Left cardiac atrium (tissue), 4 donors: ENCODE results near the gene MEF2D. TPM values are rescaled to one million over a fixed set of nuclear protein-coding genes. Genes with fewer than 3 reads are reported as not detected.

ENCODE experiments used
- ATAC-seq, 2 donors: fragments of 200-7000 bp; cut with Tn5 transposase; one replicate each; pipeline ENCODE4 v1.9.1; 2020; ENCODE audit warnings: mild to moderate bottlenecking in 2 of 2, moderate library complexity in 2 of 2
- DNase-seq: peaks from one replicate; pipeline ENCODE4 v3.0.0-alpha.2; 2020
- intact Hi-C, 2 donors: fragments of 100-400 bp; cut with DNase I; formaldehyde crosslinking; loops; one replicate each; pipeline versions ENCODE4 v1.14.1 to v1.15.1; 2022 to 2023
- total RNA-seq, 2 donors: library from RNA; stranded (reverse); fragmentation: NEBNext Ultra II Directional; extraction: Animal tissue kit (Norgen Biotek cat#: 25700); gene quantifications; one replicate each; pipeline ENCODE4 v1.2.1, GENCODE V29; 2021
- donor health status: DM: no; HTN: yes; CAD: no.
- donor health status: DM: no; HTN: yes; CAD: no; lungs with severe emphysema.
- donor health status: DM: yes; HTN: yes; CAD: no.
- donor health status: Dilated cardiomyopathy.

MEF2D gene
- total RNA-seq, 2 donors from 2014 or later, result 69.0 to 81.7 TPM

DNA sequence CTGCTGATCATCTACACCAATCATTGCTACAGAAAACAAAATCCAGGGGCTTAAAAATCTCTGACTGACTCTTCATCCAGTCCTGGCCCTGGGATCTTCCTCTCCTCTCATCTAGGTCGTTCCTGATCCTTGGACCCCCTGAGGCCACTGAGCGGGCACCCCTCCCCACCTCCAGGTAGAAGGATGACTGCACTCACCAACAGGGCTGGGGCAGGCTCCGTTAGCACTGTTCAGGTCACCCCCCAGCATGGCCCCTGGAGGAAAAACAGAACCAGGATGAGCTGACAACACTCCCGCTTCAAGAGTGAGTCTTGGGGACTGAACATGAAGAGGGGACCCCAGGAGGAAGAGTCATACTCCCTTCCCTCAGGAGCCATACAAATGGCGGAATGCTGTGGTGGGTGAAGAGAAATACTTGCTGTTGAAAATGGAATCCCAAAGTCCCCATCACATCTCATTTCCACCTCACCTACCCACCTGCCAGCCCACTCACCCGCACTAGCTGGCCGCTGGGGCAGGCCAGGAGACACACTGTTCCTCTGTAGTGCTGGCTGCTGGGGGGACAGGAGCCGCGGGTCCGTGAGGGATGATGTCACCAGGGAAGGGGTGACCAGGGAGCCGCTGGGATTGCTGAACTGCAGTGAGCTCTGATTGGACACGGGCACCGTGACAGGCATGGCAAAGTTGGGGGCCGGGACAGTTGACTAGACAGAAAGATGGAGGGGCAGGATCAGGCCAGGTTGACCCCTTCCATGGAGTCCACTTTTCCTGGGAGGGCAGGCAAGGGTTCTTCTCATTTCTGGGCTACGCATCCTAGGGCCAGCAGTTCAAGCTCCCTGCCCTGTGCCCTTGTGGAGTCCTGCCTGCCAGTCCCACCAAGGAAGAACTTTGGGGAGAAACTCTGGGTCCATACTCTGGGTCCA is 21.2 kb downstream of the MEF2D start:
- peak; percentile 28 for DNase-seq
- intact Hi-C loops, result loop anchor here in 1 of 2 donors (10.0 kb wide), 1 partner anchor 125 kb away; the partner anchor contains the start of gene GPATCH4
- ATAC-seq, result no peak

- intact Hi-C loops, result no loop called here
- no peak for ATAC-seq
- DNase-seq, result peak; percentile 44
These were observed 22.3 kb downstream of the MEF2D start for GRCh38 chr1:156478250-156478627.

GRCh38 chr1:156477526-156478249 is 22.9 kb downstream of the MEF2D start:
- no peak for ATAC-seq
- no peak for DNase-seq
- intact Hi-C loops, result no loop called here

- DNase-seq, result peak; percentile 57
- intact Hi-C loops, result no loop called here
- ATAC-seq, result no peak
These were observed 23.9 kb downstream of the MEF2D start for GRCh38 chr1:156476501-156477298.

DNA sequence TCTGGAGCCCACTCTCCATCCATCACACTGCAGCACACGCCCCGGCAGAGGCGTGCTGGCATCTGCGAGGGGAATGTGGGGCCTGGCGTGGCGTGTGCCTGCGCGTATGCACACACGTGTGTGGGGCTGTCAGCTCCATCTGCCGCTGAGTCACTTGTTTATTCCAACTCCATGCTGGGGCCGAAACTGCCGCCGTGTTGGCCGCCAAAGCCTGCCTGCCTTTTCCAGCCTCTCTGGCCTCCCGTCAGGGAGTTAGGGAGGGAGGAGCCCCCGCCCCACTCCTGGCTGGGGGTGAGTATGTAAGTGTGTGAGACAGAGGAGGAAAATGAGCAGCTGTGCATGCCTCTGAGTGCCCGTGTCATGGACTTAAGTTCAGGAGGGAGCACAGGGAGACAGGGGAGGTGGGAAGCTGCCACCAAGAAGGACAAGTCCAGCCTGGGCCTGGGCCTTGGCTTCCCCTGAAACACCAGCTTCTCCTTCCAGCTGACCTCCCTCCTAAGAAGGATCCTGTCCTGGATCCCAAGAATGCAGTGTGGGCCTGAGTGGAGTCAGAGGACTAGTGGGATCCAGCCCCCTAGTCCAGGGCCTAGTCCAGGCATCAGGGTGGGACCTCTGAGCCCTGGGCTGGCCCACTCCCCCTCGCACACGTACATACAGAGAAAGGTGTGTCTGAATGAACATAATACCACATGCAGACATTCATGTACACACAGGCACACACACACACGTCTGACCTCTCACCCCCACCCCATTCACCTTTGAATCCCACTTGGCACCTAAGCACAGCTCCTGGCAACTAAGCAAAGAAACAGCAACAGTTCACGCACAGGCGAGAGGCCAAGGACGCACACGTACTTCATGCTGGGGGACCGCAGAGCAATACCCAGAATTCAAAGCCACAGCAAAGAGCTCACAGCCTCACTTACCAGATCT is 24.7 kb downstream of the MEF2D start:
- intact Hi-C loops, result no loop called here

GRCh38 chr1:156474966-156475365 is 25.6 kb downstream of the MEF2D start:
- intact Hi-C loops, result no loop called here
- no peak for DNase-seq
- no peak for ATAC-seq

More for the DNA sequence above, 24.7 kb downstream of the MEF2D start:
- peak; percentile 78 for DNase-seq
- ATAC-seq, result peak; percentile 67 to 75

DNA sequence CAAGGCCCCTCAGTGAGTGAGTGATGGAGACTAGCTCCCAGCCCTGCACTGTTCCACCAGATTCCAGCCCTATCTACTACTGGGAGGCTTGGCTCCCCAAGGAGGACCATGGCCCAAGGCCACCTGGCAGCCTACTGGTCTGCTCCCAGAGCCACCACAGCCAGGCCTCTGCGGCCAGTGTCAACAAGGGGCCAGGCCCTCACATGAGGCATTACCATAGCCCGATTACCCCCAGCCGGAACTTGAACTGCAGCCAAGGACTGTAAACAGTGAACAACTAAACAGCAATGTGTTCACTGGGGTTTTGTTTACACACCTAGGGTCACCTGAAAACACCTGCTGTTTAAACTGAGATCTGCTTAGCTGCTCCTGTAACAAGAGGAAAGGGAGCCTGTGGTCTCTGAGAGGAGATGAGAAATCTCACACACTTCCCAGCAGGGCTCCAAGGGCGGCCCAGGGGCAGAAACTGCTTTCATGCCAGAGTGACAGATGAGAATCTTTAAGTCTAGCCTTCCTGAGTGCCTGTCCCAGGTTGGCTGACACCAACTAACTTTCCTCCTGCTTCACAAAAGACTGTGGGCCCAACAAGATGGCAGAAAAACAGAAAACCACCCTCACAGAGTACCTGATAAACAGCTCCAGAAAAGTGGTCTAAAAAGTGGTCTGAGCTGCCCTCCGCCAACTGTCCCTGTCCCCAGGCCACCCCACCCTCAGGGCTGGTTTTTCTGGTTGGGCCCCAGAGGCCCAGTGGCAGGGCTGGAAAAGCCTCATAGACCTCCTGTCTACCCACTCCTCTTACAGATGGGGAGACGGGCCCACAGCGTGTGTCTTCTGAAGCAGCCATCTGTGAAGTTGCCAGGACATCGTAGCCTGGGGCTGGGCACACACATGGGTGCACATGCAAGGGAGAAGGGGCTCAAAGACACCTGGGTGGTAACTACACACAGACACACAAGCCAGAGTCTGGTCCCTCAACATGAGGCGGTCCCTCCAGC is 28.8 kb downstream of the MEF2D start:
- ATAC-seq, result peak; percentile 72 to 76
- peak; percentile 73 for DNase-seq
- intact Hi-C loops, result no loop called here

DNA sequence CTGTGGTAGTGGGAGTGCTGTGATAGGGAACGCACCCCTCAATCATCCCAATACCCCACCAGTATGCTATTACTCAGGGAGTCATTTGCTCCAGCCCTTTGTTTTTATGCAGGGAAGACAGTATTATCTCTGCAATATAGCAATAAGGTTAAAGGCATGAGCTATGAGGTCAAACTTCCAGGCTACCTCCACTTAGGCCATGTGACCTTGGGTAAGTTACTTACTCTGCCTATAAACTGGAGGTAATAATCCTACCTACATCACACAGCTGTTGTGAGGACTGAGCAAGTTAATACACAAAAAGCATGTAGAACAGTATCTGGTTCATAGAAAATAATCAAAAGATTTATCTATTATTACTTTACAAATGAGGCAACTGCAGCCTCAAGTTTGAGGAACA is 30.1 kb downstream of the MEF2D start:
- DNase-seq, result no peak
- no peak for ATAC-seq
- intact Hi-C loops, result no loop called here

GRCh38 chr1:156468693-156469345 is 31.8 kb downstream of the MEF2D start:
- no peak for ATAC-seq
- DNase-seq, result no peak
- intact Hi-C loops, result no loop called here

- ATAC-seq, result no peak
- intact Hi-C loops, result no loop called here
- no peak for DNase-seq
These were observed 32.7 kb downstream of the MEF2D start for GRCh38 chr1:156467906-156468305.

- DNase-seq, result no peak
- intact Hi-C loops, result no loop called here
- ATAC-seq, result no peak
These were observed 33.2 kb downstream of the MEF2D start for GRCh38 chr1:156467385-156467784.

DNA sequence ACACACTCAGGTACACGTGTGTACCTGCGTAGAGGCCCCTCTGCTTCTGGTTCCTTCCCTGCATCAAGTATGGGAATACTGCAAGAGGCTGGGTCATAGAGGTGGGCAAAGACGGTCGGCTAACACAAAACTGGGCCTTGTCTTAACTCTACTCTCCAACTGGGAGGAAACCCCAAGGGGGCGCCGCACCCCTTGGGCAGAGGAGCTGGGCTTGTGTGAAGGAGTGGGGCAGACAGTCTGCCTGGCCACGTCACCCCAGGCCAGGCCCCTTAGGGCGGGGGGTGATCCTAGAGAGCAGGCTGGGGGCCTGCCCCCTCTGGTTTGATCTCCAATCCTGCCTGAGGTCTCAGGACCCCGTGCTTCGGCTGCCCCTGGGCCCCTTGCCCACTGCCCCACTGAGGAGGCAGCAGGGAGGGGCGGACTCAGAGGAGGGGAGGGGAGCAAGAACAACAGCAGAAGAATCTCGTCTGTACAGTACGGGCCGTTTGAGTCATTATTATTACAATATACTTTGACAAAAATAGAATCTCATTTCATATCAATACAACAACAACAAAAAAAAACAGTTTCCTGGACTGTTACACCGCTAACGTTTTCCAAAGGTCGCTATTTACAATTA is 34.7 kb downstream of the MEF2D start:
- intact Hi-C loops, result no loop called here
- ATAC-seq (no peak), DNase-seq (no peak)

- intact Hi-C loops, result no loop called here
- DNase-seq (no peak), ATAC-seq (peak in 1 of 2 donors; percentile 2)
These were observed 35.6 kb downstream of the MEF2D start for GRCh38 chr1:156464825-156465452.

DNA sequence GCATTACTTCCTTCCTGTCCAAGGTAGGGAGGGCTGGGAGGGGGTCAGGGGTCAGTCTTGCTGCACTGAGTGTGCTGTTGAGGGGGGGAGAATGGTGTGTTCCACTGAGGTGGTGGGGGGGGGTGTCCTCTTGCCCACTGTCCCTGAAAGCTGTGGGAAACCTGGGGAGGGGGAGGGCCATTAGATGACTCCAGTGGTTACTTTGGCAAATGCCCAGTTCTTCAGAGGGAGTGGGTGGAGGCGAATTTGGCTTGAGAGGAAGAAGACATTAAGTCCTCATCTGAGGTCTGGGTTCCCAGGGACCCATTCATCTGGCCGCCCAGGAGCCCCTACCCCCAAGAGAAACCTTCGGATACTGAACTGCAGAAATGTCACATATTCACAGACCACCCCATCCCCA is 36.2 kb downstream of the MEF2D start:
- ATAC-seq, result peak in 1 of 2 donors; percentile 4
- intact Hi-C loops, result no loop called here
- DNase-seq, result no peak

- intact Hi-C loops, result no loop called here
- ATAC-seq (peak; percentile 8 to 47), DNase-seq (no peak)
These were observed 36.7 kb downstream of the MEF2D start for GRCh38 chr1:156463874-156464273.
